K562 (cell line): Measurements from ENCODE around the gene NPM1. TPM values are rescaled to one million over a fixed set of nuclear protein-coding genes. Genes with fewer than 3 reads are reported as not detected.
A peak's percentile ranks its signal among the peaks of the same experiment; 100 is the strongest.

Experiments used
- ATAC-seq: fragments of 200-7000 bp; cut with Tn5 transposase; 3 replicates; pipeline ENCODE4 v1.9.1; 2020; ENCODE audit warnings: moderate library complexity
- BruUV-seq: library from RNA; stranded (reverse); fragments of 400-500 nt; replicated peaks from 2 replicates; lab custom pipeline; 2021; lab: Mats Ljungman, UMichigan
- CTCF ChIA-PET: fragments of 300-600 bp; formaldehyde crosslinking; extraction: SDS; loops from one replicate; lab custom pipeline; 2021; ENCODE audit warnings: low intra/inter-chr PET ratio; lab: Yijun Ruan, JAX
- POLR2A ChIA-PET: fragments of 300-600, 350-650 bp; sonication (Branson Sonifier 250); formaldehyde crosslinking; extraction: SDS; loops from one replicate; lab custom pipeline; 2021; ENCODE audit warnings: antibody characterized with exemption, inconsistent platforms; lab: Yijun Ruan, JAX
- DNase-seq, 4 experiments: peaks; one replicate each; pipeline versions ENCODE4 v3.0.0 to v3.0.0-alpha.2; 2011 to 2018; ENCODE audit warnings: low spot score in 3 of 4, mixed read lengths in 3 of 4; ENCODE audit errors: extremely low read depth in 1 of 4
- FAIRE-seq: peaks from 2 replicates; lab custom pipeline; 2011; peaks lifted over from hg19 to GRCh38; lab: Jason Lieb, UNC
- H2AFZ ChIP-seq: 2 replicates; pipeline ENCODE4 v1.6.0; 2011; ENCODE audit warnings: low read depth, low read length, control low read depth, inconsistent platforms
- H3K27ac ChIP-seq: fragments of 200-600 bp; 3 replicates; pipeline ENCODE4 v1.8.0; 2011; ENCODE audit warnings: low read depth, mild to moderate bottlenecking, control low read depth, inconsistent platforms, low read length, moderate library complexity, mixed read lengths; ENCODE audit errors: extremely low read depth
- H3K27me3 ChIP-seq, 2 experiments: fragments of 300-600 bp in 1 of 2; 2 replicates in 1 of 2; 3 replicates in 1 of 2; pipeline versions ENCODE4 v1.6.0 to v1.8.0; 2011; ENCODE audit warnings: inconsistent platforms in 2 of 2, low read length in 2 of 2, mild to moderate bottlenecking in 1 of 2, mixed read lengths in 1 of 2, moderate library complexity in 1 of 2; ENCODE audit not compliant: control insufficient read depth in 2 of 2, insufficient read depth in 2 of 2
- H3K36me3 ChIP-seq: fragments of 300-600 bp; 3 replicates; pipeline ENCODE4 v1.8.0; 2011; ENCODE audit warnings: mild to moderate bottlenecking, low read length, inconsistent platforms; ENCODE audit not compliant: control insufficient read depth, insufficient read depth
- H3K4me1 ChIP-seq, 2 experiments: fragments of 200-600 bp in 1 of 2; replicated peaks in 1 of 2; 2 replicates in 1 of 2; 3 replicates in 1 of 2; pipeline versions ENCODE4 v1.5.1 to v1.8.0; 2011; ENCODE audit warnings: inconsistent platforms in 2 of 2, low read length in 2 of 2, mild to moderate bottlenecking in 1 of 2, mixed read lengths in 1 of 2, moderate library complexity in 1 of 2; ENCODE audit not compliant: control insufficient read depth in 2 of 2, insufficient read depth in 2 of 2
- H3K4me2 ChIP-seq: 2 replicates; pipeline ENCODE4 v1.6.1; 2011; ENCODE audit warnings: low read length, control low read depth, inconsistent platforms, mixed read lengths; ENCODE audit not compliant: insufficient read depth
- H3K4me3 ChIP-seq: fragments of 200-600 bp; sonication (generic), shearing (Covaris generic); 2 replicates; pipeline ENCODE4 v1.5.1; 2016; ENCODE audit warnings: control low read depth, inconsistent platforms
- H3K79me2 ChIP-seq: fragments of 200-600 bp; 3 replicates; pipeline ENCODE4 v1.8.0; 2011; ENCODE audit warnings: low read length, inconsistent platforms; ENCODE audit not compliant: control insufficient read depth, insufficient read depth
- H3K9ac ChIP-seq, 2 experiments: 2 replicates each; pipeline versions ENCODE4 v1.6.0 to v1.6.1; 2011; ENCODE audit warnings: low read depth in 2 of 2, low read length in 2 of 2, control low read depth in 1 of 2, inconsistent platforms in 1 of 2, mild to moderate bottlenecking in 1 of 2, mixed read lengths in 1 of 2; ENCODE audit not compliant: insufficient read depth in 1 of 2
- H3K9me1 ChIP-seq: one replicate; pipeline ENCODE4 v1.6.0; 2011; ENCODE audit warnings: inconsistent platforms, mild to moderate bottlenecking, low read length, moderate library complexity; ENCODE audit not compliant: control insufficient read depth, insufficient read depth
- H3K9me3 ChIP-seq: replicated peaks from 2 replicates; pipeline ENCODE4 v1.5.1; 2011; ENCODE audit warnings: low read depth, low read length, inconsistent platforms; ENCODE audit not compliant: control insufficient read depth, insufficient read depth
- H4K20me1 ChIP-seq: replicated peaks from 2 replicates; pipeline ENCODE4 v1.6.1; 2011; ENCODE audit warnings: low read length, inconsistent platforms, mixed read lengths; ENCODE audit not compliant: control insufficient read depth, insufficient read depth
- RERE ChIP-seq: sonication (generic); formaldehyde crosslinking; IDR thresholded peaks from 2 replicates; pipeline ENCODE4 v1.8.0; 2023; ENCODE audit warnings: missing genetic modification reagents, mild to moderate bottlenecking, borderline replicate concordance
- RREB1 ChIP-seq: fragments of 250-450 bp; sonication (Bioruptor Pico); IDR thresholded peaks from 2 replicates; pipeline ENCODE4 v1.4.0; 2020
- WGBS: fragments of 100-300 bp; shearing (Covaris generic); methylation state at CpG from one replicate; pipeline ENCODE4 v1.1.6; 2016; ENCODE audit warnings: low coverage, mixed read lengths; ENCODE audit not compliant: insufficient coverage; ENCODE audit errors: missing lambda C conversion rate; 5-methylcytosine and 5-hydroxymethylcytosine counted together
- in situ Hi-C: fragments of 300-500 bp; cut with MboI; formaldehyde crosslinking; loops from 4 replicates; pipeline ENCODE4 v1.15.0; 2018; ENCODE audit warnings: inconsistent platforms, mixed read lengths
- intact Hi-C: fragments of 100-400 bp; cut with micrococcal nuclease; formaldehyde crosslinking; loops from 2 replicates; pipeline ENCODE4 v1.14.2; 2022
- polyA plus RNA-seq, 8 experiments: library from polyadenylated mRNA; depleted of rRNA in 4 of 8; stranded (reverse) in 5 of 8; unstranded in 3 of 8; fragments of >200 nt; fragmentation: Nextera tagmentation in 2 of 8; fragmentation: Illumina TruSeq in 1 of 8; extraction: Ambion mirVana in 2 of 8; extraction: Trizol in 1 of 8; gene quantifications; 2 replicates each; pipeline versions ENCODE4 v1.2.1 to v1.2.3, GENCODE V29; 2011 to 2014; ENCODE audit warnings: inconsistent platforms in 1 of 8, missing spikeins in 1 of 8
- total RNA-seq, 7 experiments: library from RNA; depleted of rRNA in 6 of 7; stranded (reverse); fragments of >200 nt in 6 of 7; fragmentation: Illumina TruSeq in 2 of 7; extraction: Trizol in 2 of 7; gene quantifications; 2 replicates each; pipeline versions ENCODE4 v1.2.1 to v1.2.3, GENCODE V29; 2011 to 2021; ENCODE audit warnings: low replicate concordance in 1 of 7

NPM1 gene
- total and polyA plus RNA-seq, 9 of the 15 experiments (the other 6 are each of a cell fraction or from before 2014, with no cell fraction given) = 2,438 to 6,909 (median 5,639) TPM

DNA sequence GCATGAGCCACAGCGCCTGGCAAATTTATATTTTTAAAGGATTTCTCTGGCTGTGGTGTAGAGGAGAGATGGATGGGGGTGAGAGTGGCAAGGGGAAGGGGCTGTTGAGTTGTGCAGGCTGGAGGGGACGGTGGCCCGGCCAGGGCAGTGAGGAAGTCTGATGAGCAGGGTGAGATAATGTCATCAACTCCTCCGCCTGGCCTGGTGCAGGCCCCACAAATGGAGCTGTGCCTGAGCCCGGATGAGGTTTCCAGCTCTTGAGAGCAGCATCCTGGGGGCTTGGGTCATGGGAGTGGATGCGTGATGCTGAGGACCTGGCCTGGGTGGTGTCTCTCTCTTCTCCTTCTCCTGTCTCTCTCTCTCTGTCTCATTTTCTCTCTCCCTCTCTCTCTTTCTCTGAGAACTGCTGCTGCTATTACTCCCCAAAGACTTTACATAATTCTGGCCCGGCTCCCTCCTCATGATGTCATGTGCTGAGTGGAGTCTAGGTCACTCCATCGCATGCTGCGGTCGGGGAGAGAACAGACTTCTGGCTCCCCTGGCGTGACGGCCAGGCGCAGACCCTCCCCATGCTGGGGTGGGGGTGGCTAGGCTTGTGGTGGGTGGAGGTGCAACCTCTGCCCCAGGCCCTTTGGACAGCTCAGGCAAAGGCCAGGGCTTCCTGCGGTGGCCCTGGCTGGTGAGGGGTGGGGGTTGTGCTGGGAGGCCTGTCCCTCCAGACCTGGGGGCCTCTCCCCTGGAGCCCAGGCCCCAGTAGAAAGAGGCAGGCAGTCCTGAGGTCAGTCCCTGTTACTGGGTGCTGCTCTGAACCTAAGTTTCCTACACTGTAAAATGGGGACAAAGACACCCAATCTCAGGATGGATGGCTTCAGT is 58.2 kb downstream of the NPM1 start:
- no peaks in the 10 kb centered on the region for H3K79me2 ChIP-seq
- no peak overlapping the region for H3K27ac ChIP-seq
- FAIRE-seq (no peak), ATAC-seq (no peak)
- peaks cover 6 to 65% of the 10 kb centered on the region in 2 experiments; a peak in 4 of 5 replicates for H3K27me3 ChIP-seq
- intact Hi-C loops = no loop called here
- H3K9me3 ChIP-seq = no peaks in the 10 kb centered on the region
- H3K4me1 ChIP-seq = peaks cover 12 to 18% of the 10 kb centered on the region in 2 experiments; a peak in 4 of 5 replicates
- peaks cover 9% of the 10 kb centered on the region; the same call in 1 of the 2 replicates for H4K20me1 ChIP-seq
- POLR2A ChIA-PET = no interaction called here
- TF ChIP-seq RREB1 (0 out of 2 replicates have a peak, but pooled peaks have one; percentile 39), RERE (CRISPR knock-in tag) (no peak)
- TF ChIP-seq, all 486 proteins: peak for 1
- CTCF ChIA-PET = no interaction called here
- 11% methylated on average over 13 of the region's 14 CpGs for WGBS
- no peaks in the 10 kb centered on the region for H3K36me3 ChIP-seq
- DNase-seq = no peak
- H3K9me1 ChIP-seq = no peaks in the 10 kb centered on the region
- no peak overlapping the region for H2AFZ ChIP-seq
- no peak overlapping the region for H3K4me2 ChIP-seq
- H3K9ac ChIP-seq = no peak overlapping the region
- in situ Hi-C loops = no loop called here
- BruUV-seq = no TSS peak
- H3K4me3 ChIP-seq = no peak overlapping the region
